Measurements from ENCODE around the gene INTS6L. TPM values are rescaled to one million over a fixed set of nuclear protein-coding genes. Genes with fewer than 3 reads are reported as not detected.

The INTS6L gene
- total RNA-seq, 2 donors from 2014 or later: 7.2 to 25.7 TPM

GRCh38 chrX:135530097-135530496 is 9.6 kb downstream of the INTS6L start:
- H3K4me1 ChIP-seq (replicated peaks): no peaks in the 10 kb centered on the region
- intact Hi-C loops (cut with DNase I): no loop called here
- H3K9me3 ChIP-seq: no peaks in the 10 kb centered on the region
- H3K4me3 ChIP-seq: no peak overlapping the region
- no peaks in the 10 kb centered on the region for H3K36me3 ChIP-seq
- 100% methylated on average over 1 of the region's 1 CpG for WGBS
- H3K27me3 ChIP-seq (replicated peaks; ENCODE audit: insufficient read depth): no peaks in the 10 kb centered on the region
- H3K27ac ChIP-seq: no peak overlapping the region
- no peak for TF ChIP-seq POLR2A (IDR thresholded peaks at IDR 0.05)
- no peak for TF ChIP-seq POLR2AphosphoS5 (IDR thresholded peaks at IDR 0.05)
- TF ChIP-seq CTCF (IDR thresholded peaks at IDR 0.05): no peak
- DNase-seq (ENCODE audit: low spot score): no peak

- Histone ChIP-seq H3K36me3 (no peaks in the 10 kb centered on the region), H3K27me3 (replicated peaks; ENCODE audit: insufficient read depth) (no peaks in the 10 kb centered on the region), H3K4me1 (replicated peaks) (no peaks in the 10 kb centered on the region), H3K4me3 (no peak overlapping the region), H3K27ac (no peak overlapping the region), H3K9me3 (no peaks in the 10 kb centered on the region)
- no peak for DNase-seq (ENCODE audit: low spot score)
- TF ChIP-seq POLR2AphosphoS5 (IDR thresholded peaks at IDR 0.05): no peak
- TF ChIP-seq CTCF (IDR thresholded peaks at IDR 0.05): no peak
- TF ChIP-seq POLR2A (IDR thresholded peaks at IDR 0.05): no peak
- intact Hi-C loops (cut with DNase I): no loop called here
- 79% methylated on average over 1 of the region's 1 CpG for WGBS
These were observed 11.4 kb downstream of the INTS6L start for GRCh38 chrX:135531813-135532212.

- Histone ChIP-seq H3K27me3 (replicated peaks; ENCODE audit: insufficient read depth) (no peaks in the 10 kb centered on the region), H3K27ac (no peak overlapping the region), H3K4me3 (no peak overlapping the region), H3K4me1 (replicated peaks) (no peaks in the 10 kb centered on the region), H3K36me3 (no peaks in the 10 kb centered on the region), H3K9me3 (no peaks in the 10 kb centered on the region)
- intact Hi-C loops (cut with DNase I): no loop called here
- TF ChIP-seq CTCF (IDR thresholded peaks at IDR 0.05) (no peak), POLR2A (IDR thresholded peaks at IDR 0.05) (no peak), POLR2AphosphoS5 (IDR thresholded peaks at IDR 0.05) (no peak)
- no peak for DNase-seq (ENCODE audit: low spot score)
- WGBS: 35% methylated on average over 1 of the region's 1 CpG
These were observed 14.8 kb downstream of the INTS6L start for GRCh38 chrX:135535077-135535940.

- no peak for DNase-seq (ENCODE audit: low spot score)
- no peak overlapping the region for H3K4me3 ChIP-seq
- no peak overlapping the region for H3K27ac ChIP-seq
These were observed 16.4 kb downstream of the INTS6L start for GRCh38 chrX:135536877-135537276.

More at GRCh38 chrX:135536877-135537276, 16.4 kb downstream of the INTS6L start:
- Histone ChIP-seq H3K27me3 (replicated peaks; ENCODE audit: insufficient read depth) (no peaks in the 10 kb centered on the region), H3K4me1 (replicated peaks) (no peaks in the 10 kb centered on the region), H3K36me3 (no peaks in the 10 kb centered on the region), H3K9me3 (no peaks in the 10 kb centered on the region)
- TF ChIP-seq CTCF (IDR thresholded peaks at IDR 0.05) (no peak), POLR2A (IDR thresholded peaks at IDR 0.05) (no peak), POLR2AphosphoS5 (IDR thresholded peaks at IDR 0.05) (no peak)
- intact Hi-C loops (cut with DNase I): no loop called here
